SK-N-SH (cell line): ENCODE data around the gene PCP4L1. TPM values are rescaled to one million over a fixed set of nuclear protein-coding genes. Genes with fewer than 3 reads are reported as not detected.

Source experiments
- CTCF ChIA-PET: fragments of 300-600, 350-600 bp; formaldehyde crosslinking; extraction: SDS; loops from one replicate; lab custom pipeline; 2021; lab: Yijun Ruan, JAX
- POLR2A ChIA-PET: fragments of 350-600 bp; sonication (Branson Sonifier 250); formaldehyde crosslinking; extraction: SDS; loops from one replicate; lab custom pipeline; 2020; ENCODE audit warnings: antibody characterized with exemption, inconsistent platforms; lab: Yijun Ruan, JAX
- DNase-seq: peaks from one replicate; pipeline ENCODE4 v3.0.0; 2012
- H2AFZ ChIP-seq: fragments of 200-600 bp; sonication (generic); 2 replicates; pipeline ENCODE4 v1.8.1; 2016; ENCODE audit warnings: antibody characterized with exemption, mild to moderate bottlenecking, low read depth
- H3F3A ChIP-seq: fragments of 200-600 bp; sonication (generic); replicated peaks from 2 replicates; pipeline ENCODE3; 2016; ENCODE audit warnings: antibody characterized with exemption, mild to moderate bottlenecking; ENCODE audit not compliant: insufficient read depth
- H3K27ac ChIP-seq, 2 experiments: fragments of 200-500 bp in 1 of 2; fragments of 200-600 bp in 1 of 2; sonication (Bioruptor generic) in 1 of 2; sonication (generic), shearing (Covaris generic) in 1 of 2; 2 replicates each; pipeline versions ENCODE4 v1.5.1 to v1.6.1; 2014 to 2016; ENCODE audit warnings: low read depth in 2 of 2, inconsistent platforms in 1 of 2, low read length in 1 of 2, mild to moderate bottlenecking in 1 of 2, mixed read lengths in 1 of 2
- H3K27me3 ChIP-seq: fragments of 200-600 bp; sonication (generic), shearing (Covaris generic); 2 replicates; pipeline ENCODE4 v1.6.1; 2016; ENCODE audit warnings: mixed run types; ENCODE audit not compliant: insufficient read depth
- H3K36me3 ChIP-seq, 2 experiments: fragments of 200-500 bp in 1 of 2; fragments of 200-600 bp in 1 of 2; sonication (Bioruptor generic) in 1 of 2; sonication (generic) in 1 of 2; replicated peaks in 1 of 2; 2 replicates each; pipeline versions ENCODE3 to v1.5.1; 2014 to 2016; ENCODE audit warnings: low read length in 1 of 2, mild to moderate bottlenecking in 1 of 2; ENCODE audit not compliant: insufficient read depth in 2 of 2, control insufficient read depth in 1 of 2
- H3K4me1 ChIP-seq, 2 experiments: fragments of 200-500 bp in 1 of 2; fragments of 200-600 bp in 1 of 2; sonication (Bioruptor generic) in 1 of 2; sonication (generic), shearing (Covaris generic) in 1 of 2; 2 replicates each; pipeline versions ENCODE4 v1.5.1 to v1.6.1; 2014 to 2016; ENCODE audit warnings: low read depth in 1 of 2, low read length in 1 of 2, mixed run types in 1 of 2; ENCODE audit not compliant: insufficient read depth in 2 of 2, control insufficient read depth in 1 of 2
- H3K4me2 ChIP-seq: fragments of 200-600 bp; sonication (generic), shearing (Covaris generic); 2 replicates; pipeline ENCODE4 v1.6.1; 2017; ENCODE audit warnings: mixed run types
- H3K4me3 ChIP-seq, 2 experiments: fragments of 200-500 bp in 1 of 2; fragments of 200-600 bp in 1 of 2; sonication (Bioruptor generic) in 1 of 2; sonication (generic), shearing (Covaris generic) in 1 of 2; 2 replicates each; pipeline versions ENCODE4 v1.5.1 to v1.8.1; 2014 to 2016; ENCODE audit warnings: low read depth in 2 of 2, inconsistent platforms in 1 of 2, low read length in 1 of 2, mild to moderate bottlenecking in 1 of 2, mixed read lengths in 1 of 2, moderate library complexity in 1 of 2
- H3K79me2 ChIP-seq: fragments of 200-600 bp; sonication (generic); 2 replicates; pipeline ENCODE4 v1.8.1; 2017; ENCODE audit warnings: mild to moderate bottlenecking; ENCODE audit not compliant: insufficient read depth
- H3K9ac ChIP-seq: fragments of 200-600 bp; sonication (generic); 2 replicates; pipeline ENCODE4 v1.6.1; 2017; ENCODE audit warnings: mixed run types
- H3K9me2 ChIP-seq: fragments of 200-600 bp; sonication (generic); 2 replicates; pipeline ENCODE4 v1.6.1; 2017; ENCODE audit warnings: mixed run types
- H3K9me3 ChIP-seq: fragments of 200-600 bp; sonication (generic); 2 replicates; pipeline ENCODE4 v1.6.1; 2017; ENCODE audit warnings: mixed run types, mild to moderate bottlenecking, moderate library complexity
- H4K20me1 ChIP-seq: fragments of 200-600 bp; sonication (generic); 2 replicates; pipeline ENCODE4 v1.6.1; 2017; ENCODE audit warnings: mild to moderate bottlenecking, mixed run types; ENCODE audit not compliant: insufficient read depth
- ELF1 ChIP-seq: IDR thresholded peaks from 2 replicates; pipeline ENCODE4 v1.4.0; 2012
- EZH2phosphoT487 ChIP-seq: fragments of 200-600 bp; sonication (generic); IDR thresholded peaks from 2 replicates; pipeline ENCODE4 v1.6.1; 2017; ENCODE audit warnings: low read depth, mixed run types, mild to moderate bottlenecking, antibody characterized with exemption, moderate library complexity, borderline replicate concordance
- FOSL2 ChIP-seq: IDR thresholded peaks from 2 replicates; pipeline ENCODE4 v1.4.0; 2012; ENCODE audit warnings: low read depth, mild to moderate bottlenecking, moderate library complexity, borderline replicate concordance
- GABPA ChIP-seq: IDR thresholded peaks from 2 replicates; pipeline ENCODE4 v1.4.0; 2012; ENCODE audit warnings: low read depth, mild to moderate bottlenecking
- PBX3 ChIP-seq: IDR thresholded peaks from 2 replicates; pipeline ENCODE4; 2012
- RAD21 ChIP-seq: IDR thresholded peaks from 2 replicates; pipeline ENCODE4 v1.6.1; 2012; ENCODE audit warnings: mild to moderate bottlenecking, low read length
- RXRA ChIP-seq: IDR thresholded peaks from 2 replicates; pipeline ENCODE4 v1.4.0; 2012; ENCODE audit warnings: low read depth, mild to moderate bottlenecking, borderline replicate concordance
- TCF12 ChIP-seq: IDR thresholded peaks from 2 replicates; pipeline ENCODE4 v1.4.0; 2012
- USF1 ChIP-seq: IDR thresholded peaks from 2 replicates; pipeline ENCODE4 v1.4.0; 2012; ENCODE audit warnings: low read depth, borderline replicate concordance
- YY1 ChIP-seq: IDR thresholded peaks from 2 replicates; pipeline ENCODE4 v1.4.0; 2012; ENCODE audit warnings: low read depth, mild to moderate bottlenecking
- WGBS: methylation state at CpG from one replicate; pipeline ENCODE4 v1.1.6; 2017; ENCODE audit warnings: low lambda C conversion rate; 5-methylcytosine and 5-hydroxymethylcytosine counted together
- polyA plus RNA-seq, 3 experiments: library from polyadenylated mRNA; depleted of rRNA; stranded (reverse); fragments of >200 nt; gene quantifications; 2 replicates each; pipeline ENCODE4 v1.2.3, GENCODE V29; 2012
- TF ChIP-seq, protein P1 (sequence below): IDR thresholded peaks from 2 replicates; pipeline ENCODE4 v1.6.1; 2012; ENCODE audit warnings: mild to moderate bottlenecking, low read depth, low read length, moderate library complexity

Gene PCP4L1
- polyA plus RNA-seq, 1 of the 3 experiments (the other 2 are of a cell fraction), result not detected

DNA sequence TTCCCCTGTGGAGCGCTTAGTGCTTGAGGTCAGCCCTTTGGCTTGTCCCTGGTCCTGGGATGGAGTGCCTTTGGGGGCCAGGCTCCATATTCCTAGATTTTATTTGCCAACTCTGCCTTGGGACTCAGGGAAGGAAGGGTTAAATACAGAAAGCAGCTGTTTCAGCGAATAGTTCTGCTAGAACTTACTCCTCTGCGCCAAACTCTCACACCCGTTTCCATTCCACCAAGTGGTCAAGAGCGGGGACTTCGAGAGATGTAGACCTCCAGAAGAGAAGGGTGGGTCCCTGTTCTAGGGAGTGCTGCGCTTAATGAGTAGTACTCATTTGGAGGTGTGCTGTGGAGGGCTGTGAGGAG, 33.4 kb upstream of the PCP4L1 start:
- no peak overlapping the region; the same call in 1 of the 2 replicates for H3K4me2 ChIP-seq
- POLR2A ChIA-PET, result interaction anchor here (0.6 to 2.2 kb wide), 6 partner anchors 23 to 165 kb away, joined by 3 to 19 read pairs (median 4); partner anchors contain the start of genes ADAMTS4 and NDUFS2
- H3K4me1 ChIP-seq, result peaks cover 8 to 21% of the 10 kb centered on the region in 2 experiments; a peak in 3 of 4 replicates
- H3F3A ChIP-seq, result peaks cover 14% of the 10 kb centered on the region
- no peaks in the 10 kb centered on the region for H4K20me1 ChIP-seq
- no peak overlapping the region for H3K9ac ChIP-seq
- TF ChIP-seq RXRA, result no peak
- TF ChIP-seq EZH2phosphoT487, result no peak
- no peak for TF ChIP-seq PBX3
- TF ChIP-seq, protein P1, sequence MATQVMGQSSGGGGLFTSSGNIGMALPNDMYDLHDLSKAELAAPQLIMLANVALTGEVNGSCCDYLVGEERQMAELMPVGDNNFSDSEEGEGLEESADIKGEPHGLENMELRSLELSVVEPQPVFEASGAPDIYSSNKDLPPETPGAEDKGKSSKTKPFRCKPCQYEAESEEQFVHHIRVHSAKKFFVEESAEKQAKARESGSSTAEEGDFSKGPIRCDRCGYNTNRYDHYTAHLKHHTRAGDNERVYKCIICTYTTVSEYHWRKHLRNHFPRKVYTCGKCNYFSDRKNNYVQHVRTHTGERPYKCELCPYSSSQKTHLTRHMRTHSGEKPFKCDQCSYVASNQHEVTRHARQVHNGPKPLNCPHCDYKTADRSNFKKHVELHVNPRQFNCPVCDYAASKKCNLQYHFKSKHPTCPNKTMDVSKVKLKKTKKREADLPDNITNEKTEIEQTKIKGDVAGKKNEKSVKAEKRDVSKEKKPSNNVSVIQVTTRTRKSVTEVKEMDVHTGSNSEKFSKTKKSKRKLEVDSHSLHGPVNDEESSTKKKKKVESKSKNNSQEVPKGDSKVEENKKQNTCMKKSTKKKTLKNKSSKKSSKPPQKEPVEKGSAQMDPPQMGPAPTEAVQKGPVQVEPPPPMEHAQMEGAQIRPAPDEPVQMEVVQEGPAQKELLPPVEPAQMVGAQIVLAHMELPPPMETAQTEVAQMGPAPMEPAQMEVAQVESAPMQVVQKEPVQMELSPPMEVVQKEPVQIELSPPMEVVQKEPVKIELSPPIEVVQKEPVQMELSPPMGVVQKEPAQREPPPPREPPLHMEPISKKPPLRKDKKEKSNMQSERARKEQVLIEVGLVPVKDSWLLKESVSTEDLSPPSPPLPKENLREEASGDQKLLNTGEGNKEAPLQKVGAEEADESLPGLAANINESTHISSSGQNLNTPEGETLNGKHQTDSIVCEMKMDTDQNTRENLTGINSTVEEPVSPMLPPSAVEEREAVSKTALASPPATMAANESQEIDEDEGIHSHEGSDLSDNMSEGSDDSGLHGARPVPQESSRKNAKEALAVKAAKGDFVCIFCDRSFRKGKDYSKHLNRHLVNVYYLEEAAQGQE, result no peak
- no peak for TF ChIP-seq TCF12
- no peak for TF ChIP-seq FOSL2
- TF ChIP-seq USF1, result no peak
- TF ChIP-seq RAD21, result no peak
- TF ChIP-seq YY1, result no peak
- TF ChIP-seq GABPA, result no peak
- no peak for TF ChIP-seq ELF1
- CTCF ChIA-PET, result interaction anchor here (1.0 to 6.2 kb wide), 18 partner anchors 8 to 165 kb away, joined by 3 to 78 read pairs (median 12); partner anchors contain the start of genes ADAMTS4, B4GALT3, FCER1G and NDUFS2
- no peaks in the 10 kb centered on the region for H3K27me3 ChIP-seq
- H2AFZ ChIP-seq, result peak overlapping the region; percentile 69
- H3K36me3 ChIP-seq, result peaks cover 0 to 19% of the 10 kb centered on the region in 2 experiments
- no peak overlapping the region for H3K4me3 ChIP-seq
- no peaks in the 10 kb centered on the region for H3K9me2 ChIP-seq
- WGBS, result 89% methylated on average over 7 of the region's 7 CpGs
- peak overlapping the region in 1 of 2 experiments; percentile 67; a peak in 3 of 4 replicates for H3K27ac ChIP-seq
- no peaks in the 10 kb centered on the region for H3K79me2 ChIP-seq
- DNase-seq, result no peak
- H3K9me3 ChIP-seq, result no peaks in the 10 kb centered on the region
